Measurements from ENCODE around the gene NMU. TPM values are rescaled to one million over a fixed set of nuclear protein-coding genes. Genes with fewer than 3 reads are reported as not detected.
"Not testable (repeated sequence)": the region's sequence is repeated elsewhere in the genome, so short reads cannot be mapped to it uniquely, and the experiment has no call there.

Gene NMU
- total RNA-seq, 2 donors from 2014 or later, result not detected

GRCh38 chr4:55568905-55569504, 67.1 kb downstream of the NMU start:
- no peaks in the 10 kb centered on the region for H3K9me3 Mint-ChIP-seq
- peaks cover 8% of the 10 kb centered on the region in 2 donors for H3K27me3 Mint-ChIP-seq
- H3K4me3 Mint-ChIP-seq, result no peak overlapping the region
- no peak overlapping the region for H3K27ac Mint-ChIP-seq
- no peaks in the 10 kb centered on the region for H3K4me1 Mint-ChIP-seq (ENCODE audit: low read depth in 2 of 2)
- no peak for DNase-seq (ENCODE audit: low spot score)
- H3K36me3 Mint-ChIP-seq, result no peaks in the 10 kb centered on the region
- ATAC-seq, result no peak

- peak in 1 of 2 donors; percentile 67 for ATAC-seq
- no peak overlapping the region for H3K27ac Mint-ChIP-seq
- no peaks in the 10 kb centered on the region for H3K9me3 Mint-ChIP-seq
- H3K27me3 Mint-ChIP-seq, result peaks cover 17 to 19% of the 10 kb centered on the region in 2 donors
- H3K36me3 Mint-ChIP-seq, result no peaks in the 10 kb centered on the region
- peaks cover 3 to 11% of the 10 kb centered on the region in 2 donors for H3K4me1 Mint-ChIP-seq (ENCODE audit: low read depth in 2 of 2)
- no peak for DNase-seq (ENCODE audit: low spot score)
- no peak overlapping the region for H3K4me3 Mint-ChIP-seq
Measured at GRCh38 chr4:55561889-55562288, 74.2 kb downstream of the NMU start.

- H3K4me1 Mint-ChIP-seq (ENCODE audit: low read depth in 2 of 2), result peaks cover 3 to 11% of the 10 kb centered on the region in 2 donors
- ATAC-seq, result no peak
Measured at GRCh38 chr4:55560096-55560495, 76.0 kb downstream of the NMU start.

GRCh38 chr4:55554453-55555030, 81.6 kb downstream of the NMU start:
- no peak overlapping the region for H3K4me3 Mint-ChIP-seq

More at GRCh38 chr4:55560096-55560495, 76.0 kb downstream of the NMU start:
- DNase-seq (ENCODE audit: low spot score), result no peak
- Mint-ChIP-seq H3K9me3 (no peaks in the 10 kb centered on the region), H3K27me3 (peaks cover 21% of the 10 kb centered on the region in 2 donors), H3K4me3 (no peak overlapping the region), H3K27ac (no peak overlapping the region), H3K36me3 (no peaks in the 10 kb centered on the region)

GRCh38 chr4:55553441-55554201, 82.5 kb downstream of the NMU start:
- Mint-ChIP-seq H3K27me3 (peaks cover 20 to 29% of the 10 kb centered on the region in 2 donors), H3K27ac (no peak overlapping the region), H3K36me3 (no peaks in the 10 kb centered on the region), H3K4me3 (peak overlapping the region; percentile 27), H3K4me1 (ENCODE audit: low read depth in 2 of 2) (no peaks in the 10 kb centered on the region), H3K9me3 (no peaks in the 10 kb centered on the region)
- ATAC-seq (peak; percentile 43 to 76), DNase-seq (ENCODE audit: low spot score) (no peak)

More at GRCh38 chr4:55554453-55555030, 81.6 kb downstream of the NMU start:
- no peaks in the 10 kb centered on the region for H3K36me3 Mint-ChIP-seq
- H3K27me3 Mint-ChIP-seq, result peaks cover 25 to 30% of the 10 kb centered on the region in 2 donors
- DNase-seq (ENCODE audit: low spot score) (no peak), ATAC-seq (no peak)
- H3K27ac Mint-ChIP-seq, result no peak overlapping the region
- H3K4me1 Mint-ChIP-seq (ENCODE audit: low read depth in 2 of 2), result no peaks in the 10 kb centered on the region
- no peaks in the 10 kb centered on the region for H3K9me3 Mint-ChIP-seq

- not testable (repeated sequence) for H3K36me3 Mint-ChIP-seq; H3K4me3 Mint-ChIP-seq; ATAC-seq; H3K4me1 Mint-ChIP-seq (ENCODE audit: low read depth in 2 of 2); H3K9me3 Mint-ChIP-seq; H3K27ac Mint-ChIP-seq; DNase-seq (ENCODE audit: low spot score)
- peaks cover 8 to 23% of the 10 kb centered on the region in 2 donors for H3K27me3 Mint-ChIP-seq
Measured at GRCh38 chr4:55551964-55552363, 84.1 kb downstream of the NMU start.

GRCh38 chr4:55549888-55550287, 86.2 kb downstream of the NMU start:
- no peaks in the 10 kb centered on the region for H3K36me3 Mint-ChIP-seq
- DNase-seq (ENCODE audit: low spot score), result no peak
- ATAC-seq, result no peak
- no peaks in the 10 kb centered on the region for H3K9me3 Mint-ChIP-seq
- no peak overlapping the region for H3K4me3 Mint-ChIP-seq
- peaks cover 3 to 19% of the 10 kb centered on the region in 2 donors for H3K27me3 Mint-ChIP-seq
- no peak overlapping the region for H3K27ac Mint-ChIP-seq
- peaks cover 3 to 5% of the 10 kb centered on the region in 2 donors for H3K4me1 Mint-ChIP-seq (ENCODE audit: low read depth in 2 of 2)

- ATAC-seq, result no peak
- peaks cover 14 to 15% of the 10 kb centered on the region in 2 donors for H3K4me1 Mint-ChIP-seq (ENCODE audit: low read depth in 2 of 2)
- H3K4me3 Mint-ChIP-seq, result peak overlapping the region; percentile 85
- peak overlapping the region; percentile 72 for H3K27ac Mint-ChIP-seq
- H3K27me3 Mint-ChIP-seq, result peaks cover 0 to 13% of the 10 kb centered on the region in 2 donors
- no peaks in the 10 kb centered on the region for H3K36me3 Mint-ChIP-seq
- DNase-seq (ENCODE audit: low spot score), result no peak
- H3K9me3 Mint-ChIP-seq, result no peaks in the 10 kb centered on the region
Measured at GRCh38 chr4:55547918-55548317, 88.2 kb downstream of the NMU start.

- H3K36me3 Mint-ChIP-seq, result no peaks in the 10 kb centered on the region
Measured at GRCh38 chr4:55547466-55547770, 88.7 kb downstream of the NMU start.

GRCh38 chr4:55546756-55547465, 89.2 kb downstream of the NMU start, which contains the start of gene CLOCK:
CLOCK (minus strand) TSS chr4:55546909; CDS start chr4:55482785, 64,124 bp downstream.
- no peaks in the 10 kb centered on the region for H3K9me3 Mint-ChIP-seq
- H3K27ac Mint-ChIP-seq, result peak within 1 kb of the TSS; percentile 72 to 74
- DNase-seq (ENCODE audit: low spot score) (peak; percentile 88), ATAC-seq (peak; percentile 85 to 91)
- no peaks in the 10 kb centered on the region for H3K36me3 Mint-ChIP-seq
- H3K27me3 Mint-ChIP-seq, result peaks cover 0 to 8% of the 10 kb centered on the region in 2 donors
- H3K4me1 Mint-ChIP-seq (ENCODE audit: low read depth in 2 of 2), result peaks cover 14 to 15% of the 10 kb centered on the region in 2 donors
- H3K4me3 Mint-ChIP-seq, result peak within 1 kb of the TSS; percentile 90

More at GRCh38 chr4:55547466-55547770, 88.7 kb downstream of the NMU start:
- Mint-ChIP-seq H3K27ac (peak overlapping the region; percentile 72), H3K9me3 (no peaks in the 10 kb centered on the region), H3K4me3 (peak overlapping the region; percentile 85), H3K27me3 (peaks cover 0 to 8% of the 10 kb centered on the region in 2 donors), H3K4me1 (ENCODE audit: low read depth in 2 of 2) (peaks cover 14 to 15% of the 10 kb centered on the region in 2 donors)
- DNase-seq (ENCODE audit: low spot score), result no peak
- no peak for ATAC-seq

GRCh38 chr4:55546506-55546755, 89.7 kb downstream of the NMU start:
- H3K27ac Mint-ChIP-seq, result peak overlapping the region; percentile 72
- H3K27me3 Mint-ChIP-seq, result peaks cover 0 to 8% of the 10 kb centered on the region in 2 donors
- H3K9me3 Mint-ChIP-seq, result no peaks in the 10 kb centered on the region
- no peak for DNase-seq (ENCODE audit: low spot score)
- peak; percentile 83 to 87 for ATAC-seq
- H3K36me3 Mint-ChIP-seq, result no peaks in the 10 kb centered on the region
- peak overlapping the region; percentile 90 for H3K4me3 Mint-ChIP-seq
- H3K4me1 Mint-ChIP-seq (ENCODE audit: low read depth in 2 of 2), result peaks cover 14 to 15% of the 10 kb centered on the region in 2 donors

- Mint-ChIP-seq H3K27ac (peak overlapping the region; percentile 65 to 74), H3K9me3 (no peaks in the 10 kb centered on the region), H3K4me1 (ENCODE audit: low read depth in 2 of 2) (peaks cover 14 to 15% of the 10 kb centered on the region in 2 donors), H3K36me3 (no peaks in the 10 kb centered on the region), H3K27me3 (peaks cover 0 to 8% of the 10 kb centered on the region in 2 donors), H3K4me3 (peak overlapping the region; percentile 90)
- DNase-seq (ENCODE audit: low spot score), result peak; percentile 79
- peak; percentile 78 to 79 for ATAC-seq
Measured at GRCh38 chr4:55545641-55546505, 90.2 kb downstream of the NMU start.
